ENCODE results near the gene RNF223.

DNA sequence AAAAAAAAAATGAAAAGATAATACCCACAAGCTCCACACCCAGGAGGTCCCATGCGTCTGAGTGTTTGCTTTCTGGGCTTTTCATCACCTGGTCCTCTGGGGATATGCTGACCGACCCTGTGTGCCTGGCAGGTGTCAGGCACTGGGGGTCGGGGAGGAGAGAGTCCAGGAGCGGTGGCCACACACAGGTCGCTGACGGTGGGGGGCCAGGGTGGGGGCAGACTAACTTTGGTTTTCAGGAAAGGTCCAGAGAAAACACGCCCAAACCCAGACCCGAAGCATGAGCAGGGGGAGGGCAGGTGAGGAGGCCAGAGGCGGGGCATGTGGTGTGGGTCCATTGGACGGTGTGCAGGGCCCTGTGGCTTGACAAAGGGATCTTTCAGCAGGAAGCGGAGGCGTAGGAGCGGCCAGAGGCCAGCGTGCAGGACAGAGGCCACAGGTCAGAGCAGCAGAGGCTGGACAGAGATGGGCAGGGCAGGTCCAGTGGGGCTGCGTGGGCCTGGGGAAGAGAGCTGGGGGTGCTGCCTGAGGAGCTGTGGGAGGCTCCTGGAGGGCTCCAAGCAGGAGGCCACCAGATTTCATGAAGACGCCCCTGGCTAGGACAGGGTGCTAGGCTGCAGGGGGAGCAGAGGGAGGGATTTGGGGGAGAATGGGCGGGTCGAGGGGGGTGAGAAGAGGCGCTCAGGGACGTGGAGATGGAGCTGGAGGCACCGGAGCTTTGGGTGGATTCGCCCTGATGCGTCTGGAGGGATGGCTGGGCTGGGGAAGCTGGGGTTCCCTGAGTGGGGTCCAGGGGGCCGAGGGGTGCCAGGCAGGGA lies 15.8 kb downstream of the RNF223 start:
- TF ChIP-seq RAD21 (IDR thresholded peaks at IDR 0.05; ENCODE audit: low read depth), result no peak
- TF ChIP-seq SIN3A (IDR thresholded peaks at IDR 0.05; ENCODE audit: low read depth), result no peak
- TF ChIP-seq, protein P1, sequence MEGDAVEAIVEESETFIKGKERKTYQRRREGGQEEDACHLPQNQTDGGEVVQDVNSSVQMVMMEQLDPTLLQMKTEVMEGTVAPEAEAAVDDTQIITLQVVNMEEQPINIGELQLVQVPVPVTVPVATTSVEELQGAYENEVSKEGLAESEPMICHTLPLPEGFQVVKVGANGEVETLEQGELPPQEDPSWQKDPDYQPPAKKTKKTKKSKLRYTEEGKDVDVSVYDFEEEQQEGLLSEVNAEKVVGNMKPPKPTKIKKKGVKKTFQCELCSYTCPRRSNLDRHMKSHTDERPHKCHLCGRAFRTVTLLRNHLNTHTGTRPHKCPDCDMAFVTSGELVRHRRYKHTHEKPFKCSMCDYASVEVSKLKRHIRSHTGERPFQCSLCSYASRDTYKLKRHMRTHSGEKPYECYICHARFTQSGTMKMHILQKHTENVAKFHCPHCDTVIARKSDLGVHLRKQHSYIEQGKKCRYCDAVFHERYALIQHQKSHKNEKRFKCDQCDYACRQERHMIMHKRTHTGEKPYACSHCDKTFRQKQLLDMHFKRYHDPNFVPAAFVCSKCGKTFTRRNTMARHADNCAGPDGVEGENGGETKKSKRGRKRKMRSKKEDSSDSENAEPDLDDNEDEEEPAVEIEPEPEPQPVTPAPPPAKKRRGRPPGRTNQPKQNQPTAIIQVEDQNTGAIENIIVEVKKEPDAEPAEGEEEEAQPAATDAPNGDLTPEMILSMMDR (IDR thresholded peaks at IDR 0.05 in 2 of 3, conservative IDR thresholded peaks at IDR 0.05 in 1 of 3; ENCODE audit: borderline replicate concordance in 1 of 3, insufficient read depth in 1 of 3, low read depth in 2 of 3, low read length in 2 of 3), result no peak
- TF ChIP-seq TCF7L2 (IDR thresholded peaks at IDR 0.05; ENCODE audit: borderline replicate concordance, extremely low read depth, insufficient read depth, insufficient read length), result no peak
- TF ChIP-seq EZH2 (IDR thresholded peaks at IDR 0.05), result no peak
- no peak for TF ChIP-seq POLR2A (IDR thresholded peaks at IDR 0.05; ENCODE audit: borderline replicate concordance, extremely low read depth, insufficient read depth, insufficient read length)
